Vagina (tissue), 2 donors: ENCODE data around the gene ADPRHL1. TPM values are rescaled to one million over a fixed set of nuclear protein-coding genes. Genes with fewer than 3 reads are reported as not detected.
A peak's percentile ranks its signal among the peaks of the same experiment; 100 is the strongest.

Experiments
- DNase-seq, 2 donors: peaks; one replicate each; pipeline ENCODE4 v3.0.0-alpha.2; 2017; ENCODE audit errors: extremely low spot score in 2 of 2
- H3K27ac ChIP-seq: fragments of 200-600 bp; sonication (generic); one replicate; pipeline ENCODE4 v1.5.1; 2019
- H3K27me3 ChIP-seq: fragments of 200-600 bp; sonication (generic); one replicate; pipeline ENCODE4 v1.5.1; 2019
- H3K36me3 ChIP-seq, 2 donors: fragments of 200-600 bp; sonication (generic); one replicate each; pipeline ENCODE4 v1.5.1; 2017 to 2019
- H3K4me1 ChIP-seq: fragments of 200-600 bp; sonication (generic); one replicate; pipeline ENCODE4 v1.5.1; 2019
- H3K4me3 ChIP-seq, 2 donors: fragments of 200-600 bp; sonication (generic); 1 replicate in 1 of 2; 2 replicates in 1 of 2; pipeline ENCODE4 v1.5.1; 2016 to 2019
- H3K9me3 ChIP-seq: fragments of 200-600 bp; sonication (generic); one replicate; pipeline ENCODE4 v1.5.1; 2019
- POLR2A ChIP-seq, 2 donors: fragments of 450-650 bp; IDR thresholded peaks; one replicate each; pipeline ENCODE4 v1.6.1; 2017; ENCODE audit warnings: antibody characterized with exemption in 2 of 2, mild to moderate bottlenecking in 2 of 2, moderate library complexity in 2 of 2
- POLR2AphosphoS5 ChIP-seq, 2 donors: sonication (generic); formaldehyde crosslinking; IDR thresholded peaks; one replicate each; pipeline ENCODE4 v1.9.0; 2017; ENCODE audit warnings: antibody characterized with exemption in 2 of 2, mild to moderate bottlenecking in 2 of 2, low read depth in 1 of 2; ENCODE audit not compliant: insufficient read depth in 1 of 2
- intact Hi-C: fragments of 100-400 bp; cut with DNase I; formaldehyde crosslinking; loops from one replicate; pipeline ENCODE4 v1.15.1; 2023
- total RNA-seq: library from RNA; depleted of rRNA; stranded (reverse); fragments of >200 nt; gene quantifications from one replicate; pipeline ENCODE4 v1.2.3, GENCODE V29; 2016
- TF ChIP-seq, protein P1 (sequence below), 3 experiments: fragments of 450-650 bp in 2 of 3; fragments of 200-600 bp in 1 of 3; sonication (generic) in 1 of 3; IDR thresholded peaks; one replicate each; pipeline ENCODE4 v1.5.1; 2017 to 2019; ENCODE audit warnings: antibody characterized with exemption in 3 of 3, mild to moderate bottlenecking in 2 of 3, moderate library complexity in 2 of 3

ADPRHL1 gene
- total RNA-seq, 1 donor from 2014 or later = 1.7 TPM

DNA sequence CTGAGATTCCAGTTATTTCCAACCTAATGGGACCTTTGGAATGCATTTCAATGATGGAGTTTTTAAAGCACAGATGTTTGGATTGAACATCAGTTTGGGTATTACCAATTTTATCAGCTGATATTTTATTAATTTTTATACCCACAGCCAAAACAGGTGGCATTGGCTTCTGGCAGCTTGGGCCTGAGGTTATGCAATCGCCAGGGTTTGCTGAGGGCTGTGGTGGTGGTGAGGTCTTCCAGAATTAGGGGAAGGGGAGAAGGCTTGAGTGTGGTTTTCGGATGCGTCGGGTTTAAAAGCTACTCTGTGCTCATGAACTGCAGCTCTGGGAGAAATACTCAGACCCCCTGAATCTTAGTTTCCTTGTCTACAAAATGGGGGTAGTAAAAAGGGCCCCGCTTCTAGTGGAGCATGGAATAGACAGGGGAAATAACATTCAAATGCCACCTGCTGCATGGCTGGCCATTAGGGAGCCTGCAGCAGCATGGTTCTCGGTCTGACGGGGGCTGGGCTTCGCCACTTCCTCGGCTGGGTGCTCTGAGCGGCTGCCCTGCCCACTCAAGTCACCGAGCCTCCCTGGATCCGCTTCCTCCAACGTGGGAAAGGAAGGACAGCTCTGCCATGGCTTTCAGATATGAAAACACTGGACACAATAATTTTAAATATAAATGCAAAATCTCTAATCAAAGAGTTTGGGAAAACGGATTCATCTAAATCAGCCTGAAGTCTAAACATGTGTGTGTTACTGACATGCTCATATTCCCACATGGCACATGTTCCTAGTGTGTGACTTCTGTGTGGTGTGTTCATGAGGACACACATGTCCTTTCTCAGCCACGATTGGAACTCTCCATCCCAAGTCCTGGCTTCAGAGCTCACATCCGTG, 35.2 kb downstream of the ADPRHL1 start:
- Histone ChIP-seq H3K4me1 (peaks cover 18% of the 10 kb centered on the region), H3K36me3 (no peaks in the 10 kb centered on the region), H3K9me3 (no peaks in the 10 kb centered on the region), H3K27ac (no peak overlapping the region), H3K4me3 (no peak overlapping the region), H3K27me3 (no peaks in the 10 kb centered on the region)
- intact Hi-C loops = no loop called here
- no peak for DNase-seq
- TF ChIP-seq POLR2A (IDR thresholded peaks at IDR 0.05) (no peak), POLR2AphosphoS5 (IDR thresholded peaks at IDR 0.05; ENCODE audit: insufficient read depth in 1 of 2, low read depth in 1 of 2) (no peak)
- TF ChIP-seq, protein P1, sequence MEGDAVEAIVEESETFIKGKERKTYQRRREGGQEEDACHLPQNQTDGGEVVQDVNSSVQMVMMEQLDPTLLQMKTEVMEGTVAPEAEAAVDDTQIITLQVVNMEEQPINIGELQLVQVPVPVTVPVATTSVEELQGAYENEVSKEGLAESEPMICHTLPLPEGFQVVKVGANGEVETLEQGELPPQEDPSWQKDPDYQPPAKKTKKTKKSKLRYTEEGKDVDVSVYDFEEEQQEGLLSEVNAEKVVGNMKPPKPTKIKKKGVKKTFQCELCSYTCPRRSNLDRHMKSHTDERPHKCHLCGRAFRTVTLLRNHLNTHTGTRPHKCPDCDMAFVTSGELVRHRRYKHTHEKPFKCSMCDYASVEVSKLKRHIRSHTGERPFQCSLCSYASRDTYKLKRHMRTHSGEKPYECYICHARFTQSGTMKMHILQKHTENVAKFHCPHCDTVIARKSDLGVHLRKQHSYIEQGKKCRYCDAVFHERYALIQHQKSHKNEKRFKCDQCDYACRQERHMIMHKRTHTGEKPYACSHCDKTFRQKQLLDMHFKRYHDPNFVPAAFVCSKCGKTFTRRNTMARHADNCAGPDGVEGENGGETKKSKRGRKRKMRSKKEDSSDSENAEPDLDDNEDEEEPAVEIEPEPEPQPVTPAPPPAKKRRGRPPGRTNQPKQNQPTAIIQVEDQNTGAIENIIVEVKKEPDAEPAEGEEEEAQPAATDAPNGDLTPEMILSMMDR (IDR thresholded peaks at IDR 0.05) = no peak

DNA sequence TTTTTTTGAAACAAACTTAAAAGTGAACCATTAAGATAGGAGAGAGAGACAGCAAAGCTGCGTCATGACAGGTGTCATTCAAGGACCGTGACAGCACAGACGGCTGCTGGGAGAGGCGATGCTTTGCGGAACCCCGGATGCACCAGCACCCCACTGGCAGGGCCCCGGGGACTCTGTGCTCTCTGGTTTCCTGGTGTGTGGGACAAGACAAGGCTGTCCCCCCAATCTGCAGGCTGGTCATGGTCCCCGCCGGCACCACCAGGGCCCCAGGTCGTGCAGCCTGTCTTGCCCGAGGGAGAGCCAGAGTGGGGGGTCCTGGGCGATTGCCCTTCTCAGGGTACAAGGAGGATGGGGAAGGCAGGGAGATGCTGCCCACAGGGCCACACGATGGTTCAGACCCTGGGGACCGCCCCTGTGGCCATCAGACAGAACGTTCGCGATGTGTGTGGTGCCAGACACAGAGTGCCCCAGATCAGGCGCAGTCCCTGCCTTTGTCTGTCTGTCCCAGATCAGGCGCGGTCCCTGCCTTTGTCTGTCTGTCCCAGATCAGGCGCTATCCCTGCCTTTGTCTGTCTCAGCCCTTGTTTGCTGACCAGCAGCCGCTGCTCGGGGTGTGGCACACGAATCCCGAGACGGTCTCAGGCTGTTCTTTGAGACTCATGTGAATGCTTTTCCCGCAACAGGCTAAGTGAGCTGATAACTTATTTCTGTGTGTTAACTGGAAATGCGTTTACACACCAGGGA, 36.1 kb downstream of the ADPRHL1 start:
- intact Hi-C loops = no loop called here
- H3K27me3 ChIP-seq = no peaks in the 10 kb centered on the region
- H3K9me3 ChIP-seq = no peaks in the 10 kb centered on the region
- H3K4me1 ChIP-seq = peaks cover 13% of the 10 kb centered on the region
- H3K4me3 ChIP-seq = no peak overlapping the region
- H3K36me3 ChIP-seq = no peaks in the 10 kb centered on the region
- DNase-seq = no peak
- TF ChIP-seq, protein P1 (IDR thresholded peaks at IDR 0.05) = no peak
- no peak for TF ChIP-seq POLR2AphosphoS5 (IDR thresholded peaks at IDR 0.05; ENCODE audit: insufficient read depth in 1 of 2, low read depth in 1 of 2)
- TF ChIP-seq POLR2A (IDR thresholded peaks at IDR 0.05) = no peak
- no peak overlapping the region for H3K27ac ChIP-seq

- TF ChIP-seq POLR2A (IDR thresholded peaks at IDR 0.05) = no peak
- no peaks in the 10 kb centered on the region for H3K36me3 ChIP-seq
- intact Hi-C loops = no loop called here
Observed at GRCh38 chr13:113415825-113416224, 37.5 kb downstream of the ADPRHL1 start.

DNA sequence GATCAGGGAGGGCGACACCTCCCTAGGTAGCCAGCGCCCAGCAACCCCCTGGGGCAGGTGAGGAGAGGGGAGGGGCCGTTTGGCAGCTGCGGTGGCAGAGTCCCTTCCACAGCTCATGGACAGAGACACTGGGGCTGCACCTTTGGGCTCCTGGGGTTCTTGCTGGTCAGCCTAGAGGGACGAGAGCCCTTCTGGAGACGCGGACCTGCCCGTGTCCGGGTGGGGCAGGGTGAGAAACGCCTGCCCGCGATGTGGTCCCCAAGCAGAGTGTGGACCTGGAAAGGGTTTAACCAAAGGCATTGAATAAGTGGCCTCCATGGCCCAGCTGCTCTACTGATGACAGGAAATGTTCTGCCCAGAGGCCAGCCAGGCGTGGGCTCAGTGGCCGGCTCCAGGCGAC, 38.3 kb downstream of the ADPRHL1 start:
- intact Hi-C loops = no loop called here
- Histone ChIP-seq H3K4me3 (no peak overlapping the region), H3K27ac (no peak overlapping the region), H3K27me3 (no peaks in the 10 kb centered on the region), H3K4me1 (peaks cover 26% of the 10 kb centered on the region), H3K36me3 (no peaks in the 10 kb centered on the region), H3K9me3 (no peaks in the 10 kb centered on the region)
- TF ChIP-seq POLR2A (IDR thresholded peaks at IDR 0.05) (no peak), POLR2AphosphoS5 (IDR thresholded peaks at IDR 0.05; ENCODE audit: insufficient read depth in 1 of 2, low read depth in 1 of 2) (no peak)
- TF ChIP-seq, protein P1 (IDR thresholded peaks at IDR 0.05) = no peak
- DNase-seq = no peak

More at GRCh38 chr13:113415825-113416224, 37.5 kb downstream of the ADPRHL1 start:
- H3K9me3 ChIP-seq = no peaks in the 10 kb centered on the region
- no peak for DNase-seq
- H3K4me3 ChIP-seq = no peak overlapping the region
- peaks cover 18% of the 10 kb centered on the region for H3K4me1 ChIP-seq
- H3K27me3 ChIP-seq = no peaks in the 10 kb centered on the region
- H3K27ac ChIP-seq = no peak overlapping the region

DNA sequence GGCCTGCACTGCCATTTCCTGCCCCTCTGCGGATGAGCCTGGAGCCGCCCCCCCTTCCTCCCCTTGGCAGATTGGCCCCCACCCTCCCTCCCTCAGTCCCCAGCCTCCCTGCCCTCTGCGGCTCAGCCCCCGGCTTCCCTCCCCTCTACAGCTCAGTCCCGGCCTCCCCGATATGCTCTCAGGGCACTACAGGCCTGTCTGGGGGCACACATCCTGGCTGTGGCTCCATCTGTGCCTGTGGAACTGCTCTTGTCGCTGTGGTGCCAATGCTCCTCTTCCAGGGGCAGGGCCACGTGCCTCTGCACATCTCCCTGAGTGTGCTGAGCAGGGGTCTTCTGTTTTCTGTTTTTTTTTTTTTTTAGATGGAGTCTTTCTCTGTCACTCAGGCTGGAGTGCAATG, 39.0 kb downstream of the ADPRHL1 start:
- no peak for DNase-seq
- Histone ChIP-seq H3K27ac (peak overlapping the region; percentile 37), H3K27me3 (no peaks in the 10 kb centered on the region), H3K4me3 (no peak overlapping the region), H3K9me3 (no peaks in the 10 kb centered on the region), H3K36me3 (no peaks in the 10 kb centered on the region), H3K4me1 (peaks cover 31% of the 10 kb centered on the region)
- TF ChIP-seq POLR2A (IDR thresholded peaks at IDR 0.05) = no peak
- TF ChIP-seq, protein P1 (IDR thresholded peaks at IDR 0.05) = no peak
- no peak for TF ChIP-seq POLR2AphosphoS5 (IDR thresholded peaks at IDR 0.05; ENCODE audit: insufficient read depth in 1 of 2, low read depth in 1 of 2)
- intact Hi-C loops = no loop called here
